ENCODE measurements around the gene TGFB1. TPM values are rescaled to one million over a fixed set of nuclear protein-coding genes. Genes with fewer than 3 reads are reported as not detected.

The TGFB1 gene
- total and polyA plus RNA-seq, 12 donors = 9.7 to 44.9 (median 13.9) TPM

GRCh38 chr19:41323430-41324125 is 30.1 kb downstream of the TGFB1 start:
- Histone ChIP-seq H3K9me3 (no peaks in the 10 kb centered on the region), H3K36me3 (peaks cover 0 to 53% (median 21%) of the 10 kb centered on the region in 9 donors), H3K27me3 (no peaks in the 10 kb centered on the region), H3K27ac (peak overlapping the region; percentile 77 to 96 (median 88)), H3K4me1 (peaks cover 49 to 76% (median 73%) of the 10 kb centered on the region in 9 donors), H3K4me3 (no peak overlapping the region)
- ATAC-seq = peak; percentile 7 to 65 (median 31)
- TF ChIP-seq, protein P1, sequence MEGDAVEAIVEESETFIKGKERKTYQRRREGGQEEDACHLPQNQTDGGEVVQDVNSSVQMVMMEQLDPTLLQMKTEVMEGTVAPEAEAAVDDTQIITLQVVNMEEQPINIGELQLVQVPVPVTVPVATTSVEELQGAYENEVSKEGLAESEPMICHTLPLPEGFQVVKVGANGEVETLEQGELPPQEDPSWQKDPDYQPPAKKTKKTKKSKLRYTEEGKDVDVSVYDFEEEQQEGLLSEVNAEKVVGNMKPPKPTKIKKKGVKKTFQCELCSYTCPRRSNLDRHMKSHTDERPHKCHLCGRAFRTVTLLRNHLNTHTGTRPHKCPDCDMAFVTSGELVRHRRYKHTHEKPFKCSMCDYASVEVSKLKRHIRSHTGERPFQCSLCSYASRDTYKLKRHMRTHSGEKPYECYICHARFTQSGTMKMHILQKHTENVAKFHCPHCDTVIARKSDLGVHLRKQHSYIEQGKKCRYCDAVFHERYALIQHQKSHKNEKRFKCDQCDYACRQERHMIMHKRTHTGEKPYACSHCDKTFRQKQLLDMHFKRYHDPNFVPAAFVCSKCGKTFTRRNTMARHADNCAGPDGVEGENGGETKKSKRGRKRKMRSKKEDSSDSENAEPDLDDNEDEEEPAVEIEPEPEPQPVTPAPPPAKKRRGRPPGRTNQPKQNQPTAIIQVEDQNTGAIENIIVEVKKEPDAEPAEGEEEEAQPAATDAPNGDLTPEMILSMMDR (IDR thresholded peaks at IDR 0.05) = no peak
- DNase-seq = peak in 1 of 2 donors; percentile 72
- intact Hi-C loops (cut with DNase I) = loop anchor here in 6 of 10 donors (2.0 to 10.0 kb wide), 7 partner anchors 29 to 251 kb away; partner anchors contain the start of genes B3GNT8 (in 1 of the 6), B9D2 (in 1 of the 6), CEACAM21 (in 1 of the 6) and DMAC2 (in 1 of the 6)
- WGBS, 2 donors = 58% methylated on average over 16 of the region's 16 CpGs

DNA sequence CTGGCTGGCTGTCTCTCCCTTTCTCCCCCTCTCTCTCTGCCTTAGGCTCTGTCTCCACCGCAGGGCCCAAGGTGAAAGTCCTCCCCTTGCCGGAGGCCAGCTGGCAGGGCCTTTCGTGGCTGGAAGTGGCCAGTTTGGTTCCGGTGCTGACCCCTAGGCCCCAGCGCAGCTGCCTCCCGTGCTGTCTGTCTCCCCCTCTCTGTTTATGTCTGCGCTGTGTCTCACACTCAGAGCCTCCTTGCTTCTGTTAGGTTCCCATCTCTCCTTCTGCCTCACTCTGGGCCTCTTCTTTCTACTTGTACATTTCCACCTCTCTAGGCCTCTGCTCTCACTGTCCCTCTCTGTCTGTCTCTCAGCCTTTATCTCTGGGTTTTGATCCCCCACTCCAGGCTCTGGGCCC is 30.7 kb downstream of the TGFB1 start:
- intact Hi-C loops (cut with DNase I) = loop anchor here in 5 of 10 donors (5.0 to 10.0 kb wide), 6 partner anchors 34 to 252 kb away; partner anchors contain the start of genes B3GNT8 (in 1 of the 5), B9D2 (in 1 of the 5), CEACAM21 (in 1 of the 5) and DMAC2 (in 1 of the 5)
- ATAC-seq (no peak), DNase-seq (peak in 1 of 2 donors; percentile 52)
- Histone ChIP-seq H3K27me3 (no peaks in the 10 kb centered on the region), H3K4me3 (no peak overlapping the region), H3K9me3 (no peaks in the 10 kb centered on the region), H3K4me1 (peaks cover 45 to 71% (median 68%) of the 10 kb centered on the region in 9 donors), H3K36me3 (peaks cover 0 to 56% (median 22%) of the 10 kb centered on the region in 9 donors), H3K27ac (peak overlapping the region; percentile 77 to 96 (median 88))
- WGBS, 2 donors = 59 to 66% methylated on average over 7 of the region's 7 CpGs
- TF ChIP-seq, protein P1 (IDR thresholded peaks at IDR 0.05) = no peak

DNA sequence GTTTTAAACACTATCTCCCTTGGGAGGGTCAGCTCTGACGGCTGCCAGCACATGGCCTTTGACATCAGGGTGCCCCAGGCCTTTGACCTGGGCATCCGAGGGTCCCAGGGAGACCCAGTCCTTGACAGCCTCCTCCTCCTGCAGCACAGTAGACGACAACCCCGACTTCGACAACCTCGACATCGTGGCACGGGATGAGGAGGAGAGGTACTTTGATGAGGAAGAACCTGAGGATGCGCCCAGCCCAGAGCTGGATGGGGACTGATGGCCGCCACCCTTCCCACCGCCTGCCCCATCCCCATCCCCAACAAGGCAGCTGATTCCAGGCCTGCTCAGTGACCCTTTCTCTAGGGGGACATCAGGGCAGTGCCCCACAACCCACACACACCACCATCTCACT is 31.3 kb downstream of the TGFB1 start:
- TF ChIP-seq, protein P1 (IDR thresholded peaks at IDR 0.05) = no peak

DNA sequence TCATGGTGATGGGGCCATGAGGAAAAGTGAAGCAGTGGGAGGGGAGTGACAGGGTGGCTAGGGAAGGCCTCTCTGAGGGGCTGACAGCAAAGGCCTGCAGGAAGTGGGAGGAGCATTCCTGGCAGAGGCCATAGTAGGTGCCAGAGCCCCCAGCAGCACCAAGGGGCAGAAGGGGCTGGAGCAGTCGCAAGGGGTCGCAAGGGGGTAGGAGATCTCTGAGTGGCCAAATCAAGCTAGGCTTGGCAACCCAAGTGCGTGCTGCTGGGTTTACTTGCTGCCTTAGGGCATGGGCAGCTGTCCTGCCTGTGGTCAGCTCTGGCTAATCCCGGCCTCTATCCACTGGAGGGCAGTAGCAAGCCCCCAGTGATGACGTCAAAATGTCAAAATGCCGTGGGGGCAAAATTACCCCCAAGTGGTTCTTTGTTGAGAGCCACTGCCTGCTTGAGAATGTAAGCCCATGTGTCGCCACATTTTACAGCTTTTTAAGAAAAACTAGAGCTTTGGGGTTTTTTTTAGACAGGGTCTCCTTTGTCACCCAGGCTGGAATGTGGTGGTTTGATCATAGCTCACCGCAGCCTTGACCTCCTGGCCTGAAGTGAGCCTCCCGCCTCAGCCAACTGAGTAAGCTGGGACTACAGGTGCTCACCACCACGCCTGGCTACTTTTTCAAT is 32.0 kb downstream of the TGFB1 start:
- peak overlapping the region in 9 of 10 donors; percentile 32 to 96 (median 90) for H3K27ac ChIP-seq
- TF ChIP-seq, protein P1 (IDR thresholded peaks at IDR 0.05) = peak; percentile 45 to 80 (median 74)
- H3K9me3 ChIP-seq = no peaks in the 10 kb centered on the region
- H3K36me3 ChIP-seq = peaks cover 0 to 69% (median 29%) of the 10 kb centered on the region in 9 donors
- H3K4me1 ChIP-seq = peaks cover 35 to 58% (median 56%) of the 10 kb centered on the region in 9 donors
- peak in 1 of 8 donors; percentile 9 for ATAC-seq
- DNase-seq = no peak
- 51 to 53% methylated on average over 10 of the region's 10 CpGs for WGBS, 2 donors
- no peaks in the 10 kb centered on the region for H3K27me3 ChIP-seq
- no peak overlapping the region for H3K4me3 ChIP-seq
- intact Hi-C loops (cut with DNase I) = loop anchor here in 5 of 10 donors (5.0 to 10.0 kb wide), 6 partner anchors 36 to 253 kb away; partner anchors contain the start of genes B3GNT8 (in 1 of the 5), B9D2 (in 1 of the 5), CEACAM21 (in 1 of the 5) and DMAC2 (in 1 of the 5)

More for the DNA sequence above, 31.3 kb downstream of the TGFB1 start:
- no peaks in the 10 kb centered on the region for H3K27me3 ChIP-seq
- peaks cover 39 to 65% (median 62%) of the 10 kb centered on the region in 9 donors for H3K4me1 ChIP-seq
- peaks cover 0 to 62% (median 22%) of the 10 kb centered on the region in 9 donors for H3K36me3 ChIP-seq
- peak overlapping the region; percentile 32 to 96 (median 88) for H3K27ac ChIP-seq
- no peak for ATAC-seq
- 89 to 90% methylated on average over 11 of the region's 11 CpGs for WGBS, 2 donors
- H3K9me3 ChIP-seq = no peaks in the 10 kb centered on the region
- H3K4me3 ChIP-seq = no peak overlapping the region
- no peak for DNase-seq
- intact Hi-C loops (cut with DNase I) = loop anchor here in 5 of 10 donors (5.0 to 10.0 kb wide), 6 partner anchors 35 to 252 kb away; partner anchors contain the start of genes B3GNT8 (in 1 of the 5), B9D2 (in 1 of the 5), CEACAM21 (in 1 of the 5) and DMAC2 (in 1 of the 5)

Measured in heart right ventricle (tissue), 16 donors.